Skeletal muscle cell (primary cell): ENCODE results near the gene INSIG1.

ENCODE experiments used
- DNase-seq: peaks from one replicate; pipeline ENCODE4 v3.0.0-alpha.2; 2010; ENCODE audit warnings: low read depth
- H3K4me3 ChIP-seq: 2 replicates; pipeline ENCODE4 v1.5.1; 2011; ENCODE audit warnings: low read depth, mild to moderate bottlenecking, control low read depth, low read length, moderate library complexity

Gene INSIG1

DNA sequence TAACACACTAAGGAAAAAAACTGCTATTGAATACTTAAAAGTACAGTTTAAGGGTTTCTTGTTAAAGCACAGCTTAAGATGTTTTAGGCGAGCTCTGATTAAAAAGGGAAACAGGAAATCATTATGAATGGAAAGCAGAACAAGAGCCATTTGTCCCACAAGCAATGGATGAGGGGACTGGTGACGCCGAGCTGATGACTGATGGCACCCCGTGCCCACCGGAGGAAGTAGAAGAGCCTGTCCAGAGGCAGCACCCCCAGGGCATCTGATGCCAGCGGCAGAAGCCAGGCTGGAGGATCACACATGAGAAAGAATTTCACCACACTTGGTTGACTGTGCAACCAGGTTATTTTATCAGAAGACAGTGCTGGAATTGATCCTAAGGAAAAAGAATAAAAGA lies 15.0 kb upstream of the INSIG1 start:
- DNase-seq, result no peak
- H3K4me3 ChIP-seq, result no peak overlapping the region

DNA sequence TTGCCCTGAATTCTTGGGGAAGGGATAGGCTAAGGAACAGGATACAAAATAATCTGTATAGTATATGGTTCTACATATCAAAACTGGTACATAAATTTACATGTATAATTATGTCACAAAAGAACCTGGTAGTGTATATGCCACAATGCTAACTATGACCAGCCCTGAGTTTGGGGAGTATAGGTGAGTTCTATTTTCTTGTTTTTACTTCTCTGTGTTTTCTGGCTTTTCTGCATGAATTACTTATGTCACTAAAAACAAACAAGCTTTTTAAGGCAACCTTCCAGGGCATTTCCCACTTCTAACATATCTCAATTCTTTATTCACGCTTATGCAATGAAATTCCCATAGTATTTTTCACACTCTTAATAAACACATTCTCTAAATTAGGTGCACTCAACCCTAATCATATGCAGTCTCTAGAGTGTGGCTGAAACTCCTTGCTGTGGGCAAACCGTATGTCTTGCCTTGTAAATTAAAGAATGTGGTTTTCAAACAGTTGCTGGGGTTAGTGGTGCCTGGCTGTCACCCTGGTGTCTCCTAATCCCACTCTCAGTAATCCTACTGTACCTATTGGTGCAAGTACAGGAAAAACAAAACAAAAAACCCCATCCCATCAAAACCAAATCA lies 14.0 kb upstream of the INSIG1 start:
- no peak overlapping the region for H3K4me3 ChIP-seq
- no peak for DNase-seq

DNA sequence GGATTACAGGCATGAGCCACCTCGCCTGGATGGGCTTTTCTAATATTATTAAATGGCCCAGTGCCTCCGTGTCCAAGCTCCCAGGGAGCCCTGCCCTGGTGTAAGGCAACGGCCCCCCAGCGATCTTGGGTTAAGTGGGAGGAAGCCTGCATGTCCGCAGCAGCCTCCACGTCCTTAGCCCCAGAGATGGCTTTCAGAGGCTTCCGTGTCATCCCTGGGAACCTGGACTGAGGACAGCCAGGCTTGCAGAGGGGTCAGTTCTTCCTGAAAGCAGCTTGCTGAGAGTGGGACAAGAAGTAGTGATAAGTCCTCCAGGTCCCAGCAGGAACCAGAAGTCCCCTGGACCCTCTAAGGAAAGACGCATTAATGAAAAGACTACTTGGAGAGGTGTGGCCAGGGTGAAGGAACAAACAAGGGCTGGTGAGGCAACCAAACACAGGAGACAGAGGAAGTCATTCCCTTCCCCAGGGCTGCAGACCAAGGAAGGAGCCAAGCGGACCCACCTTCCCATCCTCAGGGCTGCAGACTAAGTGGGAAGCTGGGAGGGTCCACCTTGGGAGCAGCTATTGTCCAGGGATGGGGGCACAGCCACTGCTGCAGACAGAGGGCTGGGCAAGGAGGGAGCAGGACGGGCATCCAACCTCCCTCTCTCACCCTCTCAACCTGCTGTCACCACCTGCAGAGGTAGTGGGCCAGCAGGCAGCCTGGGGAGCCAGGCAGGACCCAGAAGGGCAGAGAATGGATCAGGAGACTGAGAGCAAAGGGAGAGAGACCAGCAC lies 13.0 kb upstream of the INSIG1 start:
- DNase-seq, result no peak
- H3K4me3 ChIP-seq, result no peak overlapping the region

DNA sequence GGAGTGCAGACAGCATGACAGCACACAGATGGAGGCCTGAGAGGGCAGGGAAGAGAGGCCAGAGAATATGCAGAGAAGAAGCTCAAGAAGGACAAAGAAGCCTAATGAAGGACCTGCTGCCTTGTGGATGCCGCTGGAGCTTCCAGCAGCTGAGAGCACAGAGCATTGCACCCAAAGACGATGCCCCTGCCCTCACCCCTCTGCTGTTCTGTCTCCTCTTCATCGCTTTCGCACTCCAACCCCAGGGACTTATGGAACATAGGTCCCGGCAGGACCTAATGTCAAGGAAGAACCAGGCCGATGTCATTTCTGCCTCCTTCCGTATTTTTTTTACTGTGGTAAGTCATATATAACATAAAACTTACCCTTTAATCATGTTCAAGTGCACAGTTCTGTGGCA lies 12.3 kb upstream of the INSIG1 start:
- H3K4me3 ChIP-seq, result no peak overlapping the region
- no peak for DNase-seq

GRCh38 chr7:155285833-155286232 lies 11.8 kb upstream of the INSIG1 start:
- no peak for DNase-seq
- no peak overlapping the region for H3K4me3 ChIP-seq

- no peak overlapping the region for H3K4me3 ChIP-seq
- DNase-seq, result no peak
These were observed 11.0 kb upstream of the INSIG1 start for GRCh38 chr7:155286686-155287085.

- no peak overlapping the region for H3K4me3 ChIP-seq
- DNase-seq, result no peak
These were observed 10.3 kb upstream of the INSIG1 start for GRCh38 chr7:155287284-155287935.

DNA sequence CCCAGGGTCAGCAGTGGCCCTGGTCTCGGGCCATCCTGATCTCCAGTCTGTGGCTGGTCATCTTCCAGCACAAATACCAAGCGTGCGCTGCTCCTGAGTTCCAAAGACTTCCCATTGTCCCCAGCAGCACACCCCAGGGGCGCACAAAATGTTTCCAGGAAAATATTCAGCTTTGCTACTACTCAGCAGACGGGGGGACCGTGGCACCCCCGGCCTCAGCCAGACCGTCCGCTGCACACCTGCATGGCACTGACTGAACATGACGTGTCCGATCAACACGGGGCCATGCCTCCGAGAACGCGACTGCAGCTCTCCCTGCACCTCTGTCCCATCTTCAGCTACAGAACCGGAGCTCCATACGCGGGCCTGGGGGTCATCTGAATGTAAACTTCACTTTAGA lies 9.6 kb upstream of the INSIG1 start:
- no peak overlapping the region for H3K4me3 ChIP-seq
- DNase-seq, result no peak

GRCh38 chr7:155289107-155289506 lies 8.6 kb upstream of the INSIG1 start:
- no peak overlapping the region for H3K4me3 ChIP-seq
- no peak for DNase-seq

GRCh38 chr7:155289949-155290501 lies 7.7 kb upstream of the INSIG1 start:
- no peak for DNase-seq
- no peak overlapping the region for H3K4me3 ChIP-seq

DNA sequence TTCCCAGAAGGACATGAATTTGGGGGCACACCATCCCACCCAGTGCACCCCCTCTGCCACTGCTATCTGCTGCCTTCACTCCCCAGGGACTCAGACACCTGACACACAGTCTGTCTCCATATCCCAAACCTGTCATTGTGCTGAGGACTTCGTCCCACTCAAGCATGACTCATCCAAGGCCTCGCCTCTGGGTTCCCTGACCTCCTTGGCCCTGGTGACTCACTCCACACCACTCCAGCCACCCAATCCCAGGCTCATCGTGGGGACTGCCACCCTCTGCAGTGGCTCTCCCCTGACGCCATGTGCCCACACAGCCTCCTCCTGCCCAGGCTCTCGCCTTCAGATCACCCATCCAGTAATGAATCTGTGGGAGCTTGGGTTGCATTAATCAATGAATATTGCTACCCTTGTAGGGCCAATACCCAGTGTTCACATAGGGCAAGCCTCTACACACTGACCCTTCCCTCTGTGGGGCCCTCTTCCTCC lies 6.6 kb upstream of the INSIG1 start:
- no peak for DNase-seq
- no peak overlapping the region for H3K4me3 ChIP-seq

DNA sequence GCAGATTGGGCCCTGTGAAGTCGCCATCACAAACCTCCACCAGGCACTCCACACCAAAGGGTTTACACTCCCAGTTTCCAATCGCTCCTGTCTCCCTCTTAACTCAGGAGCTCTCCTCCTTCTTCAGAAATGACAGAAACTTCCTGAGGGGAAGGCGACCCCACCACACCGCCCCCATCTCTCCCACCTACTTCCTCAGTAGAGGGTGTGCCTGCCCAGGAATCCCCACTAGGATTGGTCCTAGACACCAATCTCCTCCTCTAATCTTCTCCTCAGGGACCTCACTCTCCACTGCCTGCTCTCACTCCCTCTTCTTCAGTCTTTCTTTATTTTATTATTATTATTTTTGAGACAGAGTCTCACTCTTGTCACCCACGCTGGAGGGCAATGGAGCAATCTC lies 5.9 kb upstream of the INSIG1 start:
- no peak for DNase-seq
- H3K4me3 ChIP-seq, result no peak overlapping the region

DNA sequence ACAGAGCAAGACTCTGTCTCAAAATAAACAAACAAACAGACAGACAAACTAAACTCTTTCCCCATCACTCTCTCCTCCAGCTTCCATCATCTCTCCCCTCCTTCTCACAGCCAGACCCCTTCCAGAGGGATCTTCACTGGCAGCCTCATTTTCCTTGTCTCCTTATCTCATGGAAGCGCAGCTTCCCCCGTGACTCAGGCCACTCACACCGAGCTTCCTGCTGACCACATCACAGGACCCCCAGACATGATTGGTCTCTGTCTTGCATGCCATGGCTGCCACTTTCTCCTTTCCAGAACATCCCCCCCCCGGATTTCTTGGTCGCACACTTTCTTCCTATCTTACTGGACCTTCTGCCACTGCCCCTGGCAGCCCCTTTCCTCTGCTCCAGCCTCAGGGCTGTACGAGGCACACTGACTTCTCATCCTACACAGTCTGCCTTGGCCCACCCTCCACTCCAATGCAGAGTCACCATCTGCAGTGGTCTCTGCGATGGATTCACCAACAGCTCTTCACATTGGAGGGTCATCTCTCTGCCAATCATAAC lies 4.9 kb upstream of the INSIG1 start:
- H3K4me3 ChIP-seq, result no peak overlapping the region
- DNase-seq, result no peak

DNA sequence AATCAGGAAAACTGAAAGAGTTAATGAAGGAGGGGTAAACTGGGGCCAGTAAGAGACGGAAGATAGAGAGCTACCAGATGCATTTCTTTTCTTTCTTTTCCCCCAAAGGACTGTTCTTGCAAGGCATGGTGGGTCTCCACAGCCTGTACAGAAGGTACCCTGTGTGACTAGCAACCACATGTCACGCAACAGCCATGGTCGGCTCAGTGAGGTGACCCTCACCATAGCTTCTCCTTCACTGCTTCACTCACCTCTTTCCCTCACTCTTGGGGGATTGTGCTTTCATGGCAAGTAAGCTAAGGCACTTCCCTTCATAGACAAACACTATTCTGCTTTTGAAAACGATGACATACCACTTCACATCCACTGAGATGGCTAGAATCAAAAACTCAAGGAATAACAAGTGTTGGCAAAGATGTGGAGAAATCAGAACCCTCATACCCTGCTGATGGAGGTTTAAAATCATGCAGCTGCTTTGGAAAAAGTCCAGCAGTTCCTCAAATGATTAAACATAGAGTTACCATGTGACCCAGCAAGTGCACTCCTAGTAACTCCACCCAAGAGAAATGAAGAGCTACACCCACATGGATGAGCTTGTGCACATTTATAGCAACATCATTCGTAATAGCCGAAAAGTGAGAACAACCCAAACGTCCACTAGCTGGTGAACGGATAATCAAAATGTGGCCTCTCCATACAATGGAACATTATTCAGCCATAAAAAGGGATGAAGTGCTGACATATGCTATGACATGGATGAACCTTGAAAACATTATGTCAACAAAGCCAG lies 3.8 kb upstream of the INSIG1 start:
- DNase-seq, result no peak
- no peak overlapping the region for H3K4me3 ChIP-seq

- H3K4me3 ChIP-seq, result no peak overlapping the region
- DNase-seq, result no peak
These were observed 3.2 kb upstream of the INSIG1 start for GRCh38 chr7:155294511-155294778.

DNA sequence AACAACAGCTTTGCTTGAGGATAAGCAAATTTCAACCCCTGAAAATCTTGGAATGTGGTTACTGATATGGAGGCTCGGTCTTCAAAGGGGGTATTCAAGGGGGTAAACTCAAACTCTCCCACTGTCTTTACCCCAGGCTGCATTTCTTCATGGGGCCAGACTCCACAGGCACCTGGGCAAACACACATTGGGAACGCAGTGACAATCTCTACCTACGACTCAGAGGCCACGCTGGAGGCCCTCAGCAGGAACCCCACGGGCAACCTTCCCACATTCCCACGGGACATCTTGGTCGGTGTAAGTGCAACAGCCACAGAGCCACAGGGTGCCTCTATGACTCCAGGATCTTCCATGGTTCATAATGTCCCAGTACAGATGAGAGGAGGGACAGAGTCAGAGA lies 2.2 kb upstream of the INSIG1 start:
- DNase-seq, result no peak
- no peak overlapping the region for H3K4me3 ChIP-seq

DNA sequence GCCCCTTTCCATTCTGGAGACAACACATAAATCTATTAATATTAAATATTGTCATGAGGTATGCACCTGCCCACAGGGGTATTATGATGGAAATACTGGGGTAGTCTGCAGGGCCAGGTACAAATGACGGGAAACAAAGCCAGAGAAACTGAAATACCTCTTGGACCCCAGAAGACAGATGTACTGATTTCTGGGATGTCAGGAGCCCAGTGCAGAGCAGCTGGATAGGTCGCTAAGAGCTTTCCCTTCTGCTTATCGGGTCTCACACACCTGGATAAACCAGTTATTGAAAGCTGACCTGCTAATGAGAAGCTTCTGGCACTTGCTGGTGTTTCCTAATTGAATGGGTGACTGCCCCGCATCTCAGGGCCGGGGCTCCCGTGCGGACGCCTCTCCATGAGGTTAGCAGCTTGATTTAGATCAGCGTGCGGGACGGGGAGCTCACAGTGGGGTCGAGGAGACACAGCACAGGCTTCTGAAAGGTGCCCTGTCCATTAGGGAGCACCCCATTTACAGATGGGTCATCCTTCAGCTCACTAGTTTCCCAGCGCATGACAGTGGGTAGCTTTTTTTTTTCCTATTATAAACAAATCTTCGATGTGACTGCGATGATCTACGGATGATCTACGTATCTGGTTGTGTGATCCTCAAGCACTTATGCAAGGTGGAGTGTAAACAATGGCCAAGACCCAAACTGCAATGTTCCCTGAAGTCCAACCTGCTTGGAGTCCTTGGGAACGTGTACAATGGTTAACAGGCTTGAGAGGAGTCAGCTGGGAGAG lies 1.5 kb upstream of the INSIG1 start:
- peak overlapping the region; percentile 52 for H3K4me3 ChIP-seq
- no peak for DNase-seq

- DNase-seq, result peak; percentile 77
- H3K4me3 ChIP-seq, result peak overlapping the region; percentile 52
These were observed 726 bp upstream of the INSIG1 start for GRCh38 chr7:155296788-155297516.
